Endodermal cell (in vitro differentiated cells): ENCODE measurements around the gene MSANTD2. TPM values are rescaled to one million over a fixed set of nuclear protein-coding genes. Genes with fewer than 3 reads are reported as not detected.
A peak's percentile ranks its signal among the peaks of the same experiment; 100 is the strongest.

ENCODE experiments used
- DNase-seq: peaks from one replicate; pipeline ENCODE4 v3.0.0-alpha.2; 2017
- H3K27ac ChIP-seq: 2 replicates; pipeline ENCODE4 v1.5.1; 2013; ENCODE audit warnings: mild to moderate bottlenecking, low read depth, low read length, moderate library complexity
- H3K27me3 ChIP-seq: 2 replicates; pipeline ENCODE4 v1.6.1; 2013; ENCODE audit warnings: mild to moderate bottlenecking, low read length, moderate library complexity; ENCODE audit not compliant: insufficient read depth, control insufficient read depth, poor library complexity, severe bottlenecking
- H3K36me3 ChIP-seq: 2 replicates; pipeline ENCODE4 v1.7.0; 2013; ENCODE audit warnings: mild to moderate bottlenecking, low read length, moderate library complexity; ENCODE audit not compliant: control insufficient read depth, insufficient read depth
- H3K4me1 ChIP-seq: one replicate; pipeline ENCODE4 v1.7.0; 2013; ENCODE audit warnings: low read length; ENCODE audit not compliant: control insufficient read depth, insufficient read depth
- H3K4me3 ChIP-seq: 2 replicates; pipeline ENCODE4 v1.5.1; 2013; ENCODE audit warnings: mild to moderate bottlenecking, low read length, moderate library complexity
- H3K9ac ChIP-seq: 2 replicates; pipeline ENCODE4 v1.6.1; 2013; ENCODE audit warnings: mild to moderate bottlenecking, low read length, moderate library complexity; ENCODE audit not compliant: poor library complexity, severe bottlenecking; ENCODE audit errors: extremely low read depth
- H3K9me3 ChIP-seq: 2 replicates; pipeline ENCODE4 v1.6.1; 2013; ENCODE audit warnings: mild to moderate bottlenecking, low read length, moderate library complexity; ENCODE audit not compliant: control insufficient read depth
- H3K27ac Mint-ChIP-seq: 2 replicates; pipeline ENCODE4 v1.8.0; 2020; ENCODE audit warnings: mixed read lengths
- H3K27me3 Mint-ChIP-seq: 2 replicates; pipeline ENCODE4 v1.8.0; 2021; ENCODE audit warnings: mild to moderate bottlenecking, mixed read lengths; ENCODE audit not compliant: insufficient read depth
- H3K36me3 Mint-ChIP-seq: 2 replicates; pipeline ENCODE4 v1.8.0; 2020; ENCODE audit warnings: low read depth, mixed read lengths
- H3K4me1 Mint-ChIP-seq: 2 replicates; pipeline ENCODE4 v1.8.0; 2020; ENCODE audit warnings: mixed read lengths
- H3K4me3 Mint-ChIP-seq: 2 replicates; pipeline ENCODE4 v1.8.0; 2020; ENCODE audit warnings: mild to moderate bottlenecking, moderate library complexity, mixed read lengths
- H3K9me3 Mint-ChIP-seq: 2 replicates; pipeline ENCODE4 v1.8.0; 2020; ENCODE audit warnings: mild to moderate bottlenecking, mixed read lengths
- CTCF ChIP-seq: fragments of 200-600 bp; sonication (generic); conservative IDR thresholded peaks from 2 replicates; pipeline ENCODE4 v1.5.0; 2021; ENCODE audit warnings: antibody characterized with exemption, mild to moderate bottlenecking
- WGBS, 2 experiments: methylation state at CpG; one replicate each; pipeline versions ENCODE4 v1.1.5 to v1.1.7; 2013; ENCODE audit warnings: missing lambda C conversion rate in 2 of 2, mixed read lengths in 1 of 2; ENCODE audit not compliant: insufficient coverage in 1 of 2, insufficient read length in 1 of 2; 5-methylcytosine and 5-hydroxymethylcytosine counted together
- total RNA-seq, 2 donors: library from RNA; stranded (reverse); fragmentation: NEBNext Ultra II Directional in 1 of 2; extraction: Animal tissue kit (Norgen Biotek cat#: 25700) in 1 of 2; gene quantifications; 2 replicates in 1 of 2; 3 replicates in 1 of 2; pipeline ENCODE4 v1.2.1, GENCODE V29; 2021

Gene MSANTD2
- total RNA-seq, 2 donors from 2014 or later: 18.3 to 21.3 TPM

- Mint-ChIP-seq H3K27ac (no peak overlapping the region), H3K4me1 (peaks cover 19% of the 10 kb centered on the region), H3K36me3 (no peaks in the 10 kb centered on the region), H3K4me3 (no peak overlapping the region), H3K9me3 (no peaks in the 10 kb centered on the region), H3K27me3 (no peaks in the 10 kb centered on the region)
- peak; percentile 87 for TF ChIP-seq CTCF
- DNase-seq: no peak
- WGBS, 2 experiments: 100% methylated on average over 2 of the region's 2 CpGs
- H3K4me3 ChIP-seq: no peak overlapping the region
- peaks cover 4% of the 10 kb centered on the region for H3K4me1 ChIP-seq
- no peak overlapping the region for H3K27ac ChIP-seq
- no peaks in the 10 kb centered on the region for H3K36me3 ChIP-seq
- no peak overlapping the region for H3K9ac ChIP-seq
- no peaks in the 10 kb centered on the region for H3K27me3 ChIP-seq
- H3K9me3 ChIP-seq: no peaks in the 10 kb centered on the region
Observed at GRCh38 chr11:124793466-124794278, 6.5 kb downstream of the MSANTD2 start.

GRCh38 chr11:124791626-124792341, 8.4 kb downstream of the MSANTD2 start:
- no peak overlapping the region for H3K4me3 Mint-ChIP-seq
- peaks cover 10% of the 10 kb centered on the region for H3K4me1 Mint-ChIP-seq
- no peaks in the 10 kb centered on the region for H3K9me3 Mint-ChIP-seq
- no peak for DNase-seq
- no peaks in the 10 kb centered on the region for H3K36me3 Mint-ChIP-seq
- no peaks in the 10 kb centered on the region for H3K27me3 Mint-ChIP-seq
- Histone ChIP-seq H3K36me3 (no peaks in the 10 kb centered on the region), H3K4me1 (no peaks in the 10 kb centered on the region), H3K27me3 (no peaks in the 10 kb centered on the region), H3K4me3 (no peak overlapping the region), H3K27ac (no peak overlapping the region), H3K9me3 (no peaks in the 10 kb centered on the region), H3K9ac (no peak overlapping the region)
- 98 to 100% methylated on average over 1 to 3 of the region's 4 CpGs for WGBS, 2 experiments
- H3K27ac Mint-ChIP-seq: no peak overlapping the region
- no peak for TF ChIP-seq CTCF

GRCh38 chr11:124788521-124788920, 11.7 kb downstream of the MSANTD2 start:
- DNase-seq: no peak
- H3K9me3 ChIP-seq: no peaks in the 10 kb centered on the region
- no peak overlapping the region for H3K9ac ChIP-seq
- no peak overlapping the region for H3K27ac ChIP-seq
- Mint-ChIP-seq H3K4me3 (no peak overlapping the region), H3K4me1 (peaks cover 19% of the 10 kb centered on the region), H3K27ac (no peak overlapping the region), H3K9me3 (no peaks in the 10 kb centered on the region), H3K27me3 (no peaks in the 10 kb centered on the region), H3K36me3 (no peaks in the 10 kb centered on the region)
- TF ChIP-seq CTCF: no peak
- H3K4me1 ChIP-seq: no peaks in the 10 kb centered on the region
- H3K4me3 ChIP-seq: no peak overlapping the region
- H3K27me3 ChIP-seq: no peaks in the 10 kb centered on the region
- H3K36me3 ChIP-seq: peaks cover 7% of the 10 kb centered on the region
